ENCODE results near the gene STUM.

DNA sequence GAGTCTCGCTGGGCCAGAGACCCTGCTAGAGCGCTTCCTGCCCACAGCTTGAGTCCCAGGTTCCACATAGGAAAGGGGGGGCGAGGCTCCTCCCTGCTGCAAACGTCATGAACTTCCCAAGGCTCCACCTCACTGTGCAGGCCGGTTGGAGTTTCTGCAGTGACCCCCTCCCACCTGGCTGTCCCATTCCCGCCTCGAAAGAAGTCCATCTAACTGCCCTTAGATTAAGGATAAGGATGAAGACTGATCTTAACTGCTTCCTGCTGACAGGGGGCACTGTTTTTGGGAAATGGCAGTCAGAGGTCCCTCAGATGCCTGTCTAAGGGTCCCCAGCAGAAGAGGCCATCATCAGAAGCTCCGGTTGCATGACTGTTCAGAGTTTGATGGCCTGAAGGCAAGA, 62.7 kb downstream of the STUM start:
- TF ChIP-seq, protein P1, sequence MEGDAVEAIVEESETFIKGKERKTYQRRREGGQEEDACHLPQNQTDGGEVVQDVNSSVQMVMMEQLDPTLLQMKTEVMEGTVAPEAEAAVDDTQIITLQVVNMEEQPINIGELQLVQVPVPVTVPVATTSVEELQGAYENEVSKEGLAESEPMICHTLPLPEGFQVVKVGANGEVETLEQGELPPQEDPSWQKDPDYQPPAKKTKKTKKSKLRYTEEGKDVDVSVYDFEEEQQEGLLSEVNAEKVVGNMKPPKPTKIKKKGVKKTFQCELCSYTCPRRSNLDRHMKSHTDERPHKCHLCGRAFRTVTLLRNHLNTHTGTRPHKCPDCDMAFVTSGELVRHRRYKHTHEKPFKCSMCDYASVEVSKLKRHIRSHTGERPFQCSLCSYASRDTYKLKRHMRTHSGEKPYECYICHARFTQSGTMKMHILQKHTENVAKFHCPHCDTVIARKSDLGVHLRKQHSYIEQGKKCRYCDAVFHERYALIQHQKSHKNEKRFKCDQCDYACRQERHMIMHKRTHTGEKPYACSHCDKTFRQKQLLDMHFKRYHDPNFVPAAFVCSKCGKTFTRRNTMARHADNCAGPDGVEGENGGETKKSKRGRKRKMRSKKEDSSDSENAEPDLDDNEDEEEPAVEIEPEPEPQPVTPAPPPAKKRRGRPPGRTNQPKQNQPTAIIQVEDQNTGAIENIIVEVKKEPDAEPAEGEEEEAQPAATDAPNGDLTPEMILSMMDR (conservative IDR thresholded peaks at IDR 0.05 in 1 of 2, IDR thresholded peaks at IDR 0.05 in 1 of 2; ENCODE audit: low read depth in 1 of 2, low read length in 2 of 2) = no peak
- TF ChIP-seq EZH2 (IDR thresholded peaks at IDR 0.05; ENCODE audit: low read length, missing control alignments) = no peak

Measured in fibroblast of lung (primary cell).